ENCODE results near the gene ZNF330. TPM values are rescaled to one million over a fixed set of nuclear protein-coding genes. Genes with fewer than 3 reads are reported as not detected.

Gene ZNF330
- 31.4 and 33.8 TPM in 2 replicates for total RNA-seq
- long read RNA-seq, partial matches to known transcripts = 2 of 7 reads
- long read RNA-seq, other reads (novel, unspliced or antisense) = 5 of 7 reads

- peaks cover 14% of the 10 kb centered on the region for H3K4me1 Mint-ChIP-seq (ENCODE audit: low read depth)
- no peaks in the 10 kb centered on the region for H3K27me3 Mint-ChIP-seq
- peak within 1 kb of the TSS; percentile 95 for H3K4me3 Mint-ChIP-seq (ENCODE audit: low read depth)
- peaks cover 6% of the 10 kb centered on the region for H3K36me3 Mint-ChIP-seq (ENCODE audit: insufficient read depth)
- peak; percentile 34 for TF ChIP-seq CTCF (IDR thresholded peaks at IDR 0.05; ENCODE audit: unreplicated experiment)
- peak; percentile 94 for DNase-seq (ENCODE audit: low spot score, unreplicated experiment)
- no peaks in the 10 kb centered on the region for H3K9me3 Mint-ChIP-seq (ENCODE audit: low read depth)
- peak within 1 kb of the TSS; percentile 95 for H3K27ac Mint-ChIP-seq
Observed at GRCh38 chr4:141220691-141221659, at the start of gene ZNF330. Gene ZNF330 (plus strand): TSS chr4:141220895. CDS start chr4:141222372, 1,477 bp downstream.

GRCh38 chr4:141174457-141174856 lies 46.2 kb upstream of the ZNF330 start:
- Mint-ChIP-seq H3K4me1 (ENCODE audit: low read depth) (peaks cover 2% of the 10 kb centered on the region), H3K27me3 (peaks cover 3% of the 10 kb centered on the region), H3K4me3 (ENCODE audit: low read depth) (no peak overlapping the region), H3K9me3 (ENCODE audit: low read depth) (no peaks in the 10 kb centered on the region), H3K27ac (no peak overlapping the region), H3K36me3 (ENCODE audit: insufficient read depth) (no peaks in the 10 kb centered on the region)
- no peak for TF ChIP-seq CTCF (IDR thresholded peaks at IDR 0.05; ENCODE audit: unreplicated experiment)
- no peak for DNase-seq (ENCODE audit: low spot score, unreplicated experiment)

- Mint-ChIP-seq H3K4me3 (ENCODE audit: low read depth) (no peak overlapping the region), H3K27me3 (peaks cover 3% of the 10 kb centered on the region), H3K36me3 (ENCODE audit: insufficient read depth) (no peaks in the 10 kb centered on the region), H3K27ac (no peak overlapping the region), H3K9me3 (ENCODE audit: low read depth) (no peaks in the 10 kb centered on the region), H3K4me1 (ENCODE audit: low read depth) (peaks cover 7% of the 10 kb centered on the region)
- DNase-seq (ENCODE audit: low spot score, unreplicated experiment) = no peak
- no peak for TF ChIP-seq CTCF (IDR thresholded peaks at IDR 0.05; ENCODE audit: unreplicated experiment)
Observed at GRCh38 chr4:141177171-141177570, 43.5 kb upstream of the ZNF330 start.

- no peaks in the 10 kb centered on the region for H3K36me3 Mint-ChIP-seq (ENCODE audit: insufficient read depth)
- no peak overlapping the region for H3K4me3 Mint-ChIP-seq (ENCODE audit: low read depth)
- TF ChIP-seq CTCF (IDR thresholded peaks at IDR 0.05; ENCODE audit: unreplicated experiment) = no peak
- H3K27ac Mint-ChIP-seq = no peak overlapping the region
- peaks cover 7% of the 10 kb centered on the region for H3K9me3 Mint-ChIP-seq (ENCODE audit: low read depth)
- no peaks in the 10 kb centered on the region for H3K27me3 Mint-ChIP-seq
- DNase-seq (ENCODE audit: low spot score, unreplicated experiment) = no peak
- peaks cover 7% of the 10 kb centered on the region for H3K4me1 Mint-ChIP-seq (ENCODE audit: low read depth)
Observed at GRCh38 chr4:141179474-141180373, 41.0 kb upstream of the ZNF330 start.
